ENCODE results near the gene LMAN1L.

DNA sequence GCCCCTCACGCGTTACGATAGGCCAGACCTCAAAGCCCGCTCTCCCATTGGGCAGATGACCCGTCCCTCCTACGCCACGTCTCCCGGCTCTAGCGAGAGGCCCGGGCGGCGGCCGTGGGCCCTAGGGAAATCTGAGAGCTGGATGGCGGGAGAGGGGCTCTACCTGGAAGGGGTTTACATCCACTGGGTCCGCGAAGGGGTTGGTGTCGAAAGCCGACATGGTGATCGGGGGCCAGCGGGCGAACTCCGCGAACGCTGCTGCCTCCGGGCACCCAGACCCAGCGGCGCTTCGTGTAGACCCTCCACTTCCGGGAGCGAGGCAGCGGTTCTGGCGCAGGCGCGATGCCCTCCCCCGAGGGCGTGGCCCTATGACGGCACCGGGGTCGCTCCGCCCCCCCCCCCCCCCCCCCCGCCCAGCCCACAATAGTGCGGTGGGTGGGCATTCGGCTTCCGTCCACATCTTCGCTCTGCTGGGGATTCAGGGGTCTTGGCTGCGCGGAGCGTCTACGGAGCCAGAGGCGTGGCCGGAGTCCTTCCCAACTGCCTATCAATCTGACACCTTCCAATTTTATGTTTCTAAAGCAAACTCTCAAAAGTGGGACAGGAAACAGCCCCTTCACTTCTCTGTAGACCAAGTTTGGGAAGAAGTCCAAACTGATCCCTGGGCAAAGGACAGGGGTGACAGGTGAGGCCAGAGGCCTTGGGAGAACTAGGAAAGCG, 60.6 kb downstream of the LMAN1L start, which contains the start of gene SCAMP2:
- TF ChIP-seq, protein P1, sequence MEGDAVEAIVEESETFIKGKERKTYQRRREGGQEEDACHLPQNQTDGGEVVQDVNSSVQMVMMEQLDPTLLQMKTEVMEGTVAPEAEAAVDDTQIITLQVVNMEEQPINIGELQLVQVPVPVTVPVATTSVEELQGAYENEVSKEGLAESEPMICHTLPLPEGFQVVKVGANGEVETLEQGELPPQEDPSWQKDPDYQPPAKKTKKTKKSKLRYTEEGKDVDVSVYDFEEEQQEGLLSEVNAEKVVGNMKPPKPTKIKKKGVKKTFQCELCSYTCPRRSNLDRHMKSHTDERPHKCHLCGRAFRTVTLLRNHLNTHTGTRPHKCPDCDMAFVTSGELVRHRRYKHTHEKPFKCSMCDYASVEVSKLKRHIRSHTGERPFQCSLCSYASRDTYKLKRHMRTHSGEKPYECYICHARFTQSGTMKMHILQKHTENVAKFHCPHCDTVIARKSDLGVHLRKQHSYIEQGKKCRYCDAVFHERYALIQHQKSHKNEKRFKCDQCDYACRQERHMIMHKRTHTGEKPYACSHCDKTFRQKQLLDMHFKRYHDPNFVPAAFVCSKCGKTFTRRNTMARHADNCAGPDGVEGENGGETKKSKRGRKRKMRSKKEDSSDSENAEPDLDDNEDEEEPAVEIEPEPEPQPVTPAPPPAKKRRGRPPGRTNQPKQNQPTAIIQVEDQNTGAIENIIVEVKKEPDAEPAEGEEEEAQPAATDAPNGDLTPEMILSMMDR (IDR thresholded peaks at IDR 0.05; ENCODE audit: low read depth, low read length) = no peak
- TF ChIP-seq POLR2A (IDR thresholded peaks at IDR 0.05; ENCODE audit: extremely low read depth, insufficient read length) = peak; percentile 94
- TF ChIP-seq, protein P2, sequence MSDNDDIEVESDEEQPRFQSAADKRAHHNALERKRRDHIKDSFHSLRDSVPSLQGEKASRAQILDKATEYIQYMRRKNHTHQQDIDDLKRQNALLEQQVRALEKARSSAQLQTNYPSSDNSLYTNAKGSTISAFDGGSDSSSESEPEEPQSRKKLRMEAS (IDR thresholded peaks at IDR 0.05; ENCODE audit: low read depth, low read length) = no peak
- peak; percentile 62; the same call in 1 of the 2 replicates for TF ChIP-seq MYC (IDR thresholded peaks at IDR 0.05; ENCODE audit: low read depth, low read length)
